ENCODE results near the gene KRT6C.

The KRT6C gene

GRCh38 chr12:52519826-52520662 lies 46.4 kb upstream of the KRT6C start, which contains the start of gene KRT5:
TSS of gene KRT5 (minus strand) at chr12:52520394. CDS start at chr12:52520296, 98 bp downstream.
- Histone ChIP-seq H3K9me3 (ENCODE audit: control insufficient read depth, insufficient read depth, low read depth, low read length) (no peaks in the 10 kb centered on the region), H3K4me3 (ENCODE audit: low read depth, low read length) (no peak within 1 kb of the TSS), H3K4me1 (ENCODE audit: control insufficient read depth, insufficient read depth, low read length) (no peaks in the 10 kb centered on the region), H3K27ac (ENCODE audit: extremely low read depth, low read depth, low read length) (no peak within 1 kb of the TSS), H3K36me3 (ENCODE audit: control insufficient read depth in 2 of 2, insufficient read depth in 1 of 2, low read length in 2 of 2) (no peaks in the 10 kb centered on the region)
- CTCF ChIA-PET, result interaction anchor here (0.5 to 3.5 kb wide), 3 partner anchors 13 to 128 kb away, joined by 4 to 14 read pairs (median 6); no protein-coding TSS in a partner anchor
- POLR2A ChIA-PET, result no interaction called here
- TF ChIP-seq EGR2 (tag by site-specific recombination; IDR thresholded peaks at IDR 0.05; ENCODE audit: low read depth), result 0 out of 2 replicates have a peak, but pooled peaks have one; percentile 11
- no peak for TF ChIP-seq CTCF (tag by site-specific recombination; IDR thresholded peaks at IDR 0.05)
- no peak for TF ChIP-seq ZNF292 (tag by site-specific recombination; IDR thresholded peaks at IDR 0.05; ENCODE audit: borderline replicate concordance, low read depth)
- no peak for TF ChIP-seq RBAK (tag by site-specific recombination; IDR thresholded peaks at IDR 0.05)

- CTCF ChIA-PET, result no interaction called here
- Histone ChIP-seq H3K27ac (ENCODE audit: extremely low read depth, low read depth, low read length) (no peak overlapping the region), H3K4me1 (ENCODE audit: control insufficient read depth, insufficient read depth, low read length) (no peaks in the 10 kb centered on the region), H3K9me3 (ENCODE audit: control insufficient read depth, insufficient read depth, low read depth, low read length) (no peaks in the 10 kb centered on the region), H3K4me3 (ENCODE audit: low read depth, low read length) (no peak overlapping the region), H3K36me3 (ENCODE audit: control insufficient read depth in 2 of 2, insufficient read depth in 1 of 2, low read length in 2 of 2) (no peaks in the 10 kb centered on the region)
- POLR2A ChIA-PET, result no interaction called here
- TF ChIP-seq OVOL3 (tag by site-specific recombination; IDR thresholded peaks at IDR 0.05) (no peak), KLF16 (tag by site-specific recombination; IDR thresholded peaks at IDR 0.05) (no peak), ZNF433 (tag by site-specific recombination; IDR thresholded peaks at IDR 0.05; ENCODE audit: low read depth) (no peak), ZNF488 (tag by site-specific recombination; IDR thresholded peaks at IDR 0.05) (no peak), ZNF530 (tag by site-specific recombination; IDR thresholded peaks at IDR 0.05; ENCODE audit: low read depth) (no peak), ZNF629 (tag by site-specific recombination; IDR thresholded peaks at IDR 0.05) (no peak), ZFP37 (tag by site-specific recombination; IDR thresholded peaks at IDR 0.05) (no peak), ZNF544 (tag by site-specific recombination; IDR thresholded peaks at IDR 0.05) (no peak), ZSCAN30 (tag by site-specific recombination; IDR thresholded peaks at IDR 0.05) (no peak), ZSCAN5A (tag by site-specific recombination; IDR thresholded peaks at IDR 0.05) (no peak), ZBTB17 (tag by site-specific recombination; IDR thresholded peaks at IDR 0.05) (no peak)
Observed at GRCh38 chr12:52519387-52519703, 45.7 kb upstream of the KRT6C start.

GRCh38 chr12:52518574-52519386 lies 45.2 kb upstream of the KRT6C start:
- Histone ChIP-seq H3K27ac (ENCODE audit: extremely low read depth, low read depth, low read length) (no peak overlapping the region), H3K36me3 (ENCODE audit: control insufficient read depth in 2 of 2, insufficient read depth in 1 of 2, low read length in 2 of 2) (no peaks in the 10 kb centered on the region), H3K9me3 (ENCODE audit: control insufficient read depth, insufficient read depth, low read depth, low read length) (no peaks in the 10 kb centered on the region), H3K4me3 (ENCODE audit: low read depth, low read length) (no peak overlapping the region), H3K4me1 (ENCODE audit: control insufficient read depth, insufficient read depth, low read length) (no peaks in the 10 kb centered on the region)
- POLR2A ChIA-PET, result no interaction called here
- TF ChIP-seq ZSCAN18 (tag by site-specific recombination; IDR thresholded peaks at IDR 0.05) (no peak), ZBTB8A (tag by site-specific recombination; IDR thresholded peaks at IDR 0.05) (no peak), TCF7L2 (IDR thresholded peaks at IDR 0.05; ENCODE audit: borderline replicate concordance, low read depth, low read length) (no peak), BCL11A (tag by site-specific recombination; IDR thresholded peaks at IDR 0.05; ENCODE audit: low read depth) (no peak), ZNF239 (tag by site-specific recombination; IDR thresholded peaks at IDR 0.05) (no peak), ZNF561 (tag by site-specific recombination; IDR thresholded peaks at IDR 0.05; ENCODE audit: borderline replicate concordance) (no peak)
- CTCF ChIA-PET, result no interaction called here

Data from HEK293 (cell line).